ENCODE results near the gene MAT2A. TPM values are rescaled to one million over a fixed set of nuclear protein-coding genes. Genes with fewer than 3 reads are reported as not detected.

The MAT2A gene
- total and polyA plus RNA-seq, 2 of the 8 experiments (the other 6 are each of a cell fraction or from before 2014, with no cell fraction given), result 255 to 307 TPM

DNA sequence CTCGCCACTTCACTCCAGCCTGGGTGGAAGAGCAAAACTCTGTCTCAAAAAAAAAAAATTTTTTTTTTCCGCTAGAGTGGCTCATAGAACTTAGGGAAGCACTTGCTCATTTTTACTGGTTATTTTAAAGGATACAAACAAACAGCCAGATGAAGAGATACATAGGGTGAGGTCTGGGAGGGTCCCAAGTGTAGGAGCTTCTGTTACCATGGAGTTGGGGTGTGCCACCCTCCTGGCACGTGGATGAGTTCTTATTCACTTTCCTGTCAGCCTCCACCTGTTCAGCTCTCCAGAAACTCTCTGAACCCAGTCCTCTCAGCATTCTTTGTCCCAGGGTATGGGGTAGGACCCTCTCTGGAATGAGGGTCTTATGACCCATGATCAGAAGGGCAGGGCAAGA lies 4.9 kb upstream of the MAT2A start:
- H4K91ac ChIP-seq (replicated peaks; ENCODE audit: insufficient read length, low read length), result no peak overlapping the region

More for the DNA sequence above, 4.9 kb upstream of the MAT2A start:
- no peak overlapping the region for H3K27ac ChIP-seq (ENCODE audit: low read depth, low read length)
- ChIA-PET CTCF (ENCODE audit: partially characterized antibody) (interaction anchor here (0.6 to 2.8 kb wide), 4 partner anchors 26 to 113 kb away, joined by 3 to 14 read pairs (median 3); no protein-coding TSS in a partner anchor), POLR2A (ENCODE audit: partially characterized antibody) (interaction anchor here (1.1 to 38.6 kb wide), 4 partner anchors 16 to 133 kb away, joined by 3 to 1889 read pairs (median 575); partner anchors contain the start of genes CAPG, GGCX and SH2D6)
- H2BK15ac ChIP-seq (ENCODE audit: low read length), result no peak overlapping the region
- H4K20me1 ChIP-seq (replicated peaks in 1 of 2; ENCODE audit: control insufficient read depth in 1 of 2, insufficient read depth in 2 of 2, low read length in 2 of 2), result peaks cover 0 to 1% of the 10 kb centered on the region in 2 experiments
- no peaks in the 10 kb centered on the region; the same call in 1 of the 2 replicates for H3K23me2 ChIP-seq (ENCODE audit: low read depth, low read length)
- TF ChIP-seq POLR2A (IDR thresholded peaks at IDR 0.05; ENCODE audit: control extremely low read depth in 1 of 2, low read depth in 2 of 2, low read length in 2 of 2), result no peak
- no peaks in the 10 kb centered on the region for H3K27me3 ChIP-seq (replicated peaks in 1 of 4; ENCODE audit: control insufficient read depth in 3 of 4, extremely low read depth in 1 of 4, insufficient read depth in 3 of 4, low read length in 3 of 4)
- no peak overlapping the region for H3K4me3 ChIP-seq (ENCODE audit: extremely low read depth in 1 of 4, insufficient read depth in 2 of 4, low read depth in 3 of 4, low read length in 4 of 4)
- no peaks in the 10 kb centered on the region for H3K9me3 ChIP-seq (ENCODE audit: insufficient read depth in 2 of 2, low read depth in 1 of 2, low read length in 1 of 2)
- DNase-seq (ENCODE audit: low read depth in 1 of 2, low spot score in 2 of 2), result no peak
- no peak overlapping the region for H2BK20ac ChIP-seq (ENCODE audit: low read length)
- H3K4ac ChIP-seq (replicated peaks; ENCODE audit: insufficient read length, low read depth, low read length), result no peak overlapping the region
- peaks cover 0 to 12% of the 10 kb centered on the region in 2 experiments; a peak in 3 of 4 replicates for H3K79me2 ChIP-seq (ENCODE audit: control insufficient read depth in 1 of 2, insufficient read depth in 2 of 2, low read length in 2 of 2)
- no peak overlapping the region for H3K56ac ChIP-seq (replicated peaks; ENCODE audit: insufficient read length, low read depth, low read length)
- H3K23ac ChIP-seq (ENCODE audit: insufficient read length), result no peak overlapping the region
- 86% methylated on average over 3 of the region's 3 CpGs; no CpG with 5 or more reads in 1 of the 2 experiments for WGBS, 2 experiments (ENCODE audit: extremely low coverage in 1 of 2, insufficient coverage in 1 of 2, insufficient read length in 1 of 2, insufficient replicate concordance in 2 of 2, low coverage in 1 of 2, low lambda C conversion rate in 2 of 2, missing lambda C conversion rate in 1 of 2)
- no peak overlapping the region for H2BK5ac ChIP-seq (ENCODE audit: low read depth, low read length)
- peaks cover 0 to 7% (median under 1%) of the 10 kb centered on the region in 4 experiments; a peak in 2 of 7 replicates for H3K4me1 ChIP-seq (replicated peaks in 1 of 4; ENCODE audit: control insufficient read depth in 3 of 4, insufficient read depth in 4 of 4, low read length in 3 of 4)
- H3K79me1 ChIP-seq (ENCODE audit: low read depth, low read length), result no peaks in the 10 kb centered on the region
- no peak overlapping the region for H2BK120ac ChIP-seq (replicated peaks; ENCODE audit: low read depth, low read length)
- H3K36me3 ChIP-seq (ENCODE audit: control insufficient read depth in 2 of 4, insufficient read depth in 4 of 4, low read length in 3 of 4), result no peaks in the 10 kb centered on the region
- H3K18ac ChIP-seq (ENCODE audit: extremely low read depth, low read length), result no peak overlapping the region
- H3K9ac ChIP-seq (replicated peaks in 1 of 4; ENCODE audit: extremely low read depth in 1 of 4, low read depth in 3 of 4, low read length in 3 of 4), result no peak overlapping the region
- FAIRE-seq, result no peak
- no peak overlapping the region for H2AFZ ChIP-seq (ENCODE audit: low read length)
- H4K8ac ChIP-seq (ENCODE audit: extremely low read depth, insufficient read depth, low read length), result no peak overlapping the region
- no peak overlapping the region for H3K4me2 ChIP-seq (ENCODE audit: insufficient read depth in 1 of 2, low read depth in 2 of 2, low read length in 2 of 2)
- H2AK5ac ChIP-seq (ENCODE audit: low read depth, low read length), result no peak overlapping the region
- no peak overlapping the region for H2BK12ac ChIP-seq (ENCODE audit: low read depth, low read length)
- H3K14ac ChIP-seq (ENCODE audit: insufficient read length), result no peak overlapping the region
- H4K5ac ChIP-seq (ENCODE audit: insufficient read length, low read depth, low read length), result no peak overlapping the region

All from H1 (cell line).